Retinal pigment epithelial cell (primary cell): ENCODE data around the gene FAAP20.

Source experiments
- DNase-seq: peaks from one replicate; pipeline ENCODE4 v3.0.0-alpha.2; 2010; ENCODE audit warnings: low read depth
- H3K4me3 ChIP-seq: 2 replicates; pipeline ENCODE4 v1.5.1; 2011; ENCODE audit warnings: mild to moderate bottlenecking, low read length, control low read depth, moderate library complexity
- TF ChIP-seq, protein P1 (sequence below): conservative IDR thresholded peaks from 2 replicates; pipeline ENCODE4 v1.5.1; 2011; ENCODE audit warnings: low read depth, low read length, control low read depth, inconsistent platforms

Gene FAAP20

GRCh38 chr1:2184934-2185333 lies 9.6 kb downstream of the FAAP20 start:
- no peak for DNase-seq
- TF ChIP-seq, protein P1, sequence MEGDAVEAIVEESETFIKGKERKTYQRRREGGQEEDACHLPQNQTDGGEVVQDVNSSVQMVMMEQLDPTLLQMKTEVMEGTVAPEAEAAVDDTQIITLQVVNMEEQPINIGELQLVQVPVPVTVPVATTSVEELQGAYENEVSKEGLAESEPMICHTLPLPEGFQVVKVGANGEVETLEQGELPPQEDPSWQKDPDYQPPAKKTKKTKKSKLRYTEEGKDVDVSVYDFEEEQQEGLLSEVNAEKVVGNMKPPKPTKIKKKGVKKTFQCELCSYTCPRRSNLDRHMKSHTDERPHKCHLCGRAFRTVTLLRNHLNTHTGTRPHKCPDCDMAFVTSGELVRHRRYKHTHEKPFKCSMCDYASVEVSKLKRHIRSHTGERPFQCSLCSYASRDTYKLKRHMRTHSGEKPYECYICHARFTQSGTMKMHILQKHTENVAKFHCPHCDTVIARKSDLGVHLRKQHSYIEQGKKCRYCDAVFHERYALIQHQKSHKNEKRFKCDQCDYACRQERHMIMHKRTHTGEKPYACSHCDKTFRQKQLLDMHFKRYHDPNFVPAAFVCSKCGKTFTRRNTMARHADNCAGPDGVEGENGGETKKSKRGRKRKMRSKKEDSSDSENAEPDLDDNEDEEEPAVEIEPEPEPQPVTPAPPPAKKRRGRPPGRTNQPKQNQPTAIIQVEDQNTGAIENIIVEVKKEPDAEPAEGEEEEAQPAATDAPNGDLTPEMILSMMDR = no peak

GRCh38 chr1:2184531-2184930 lies 10.0 kb downstream of the FAAP20 start:
- TF ChIP-seq, protein P1 = no peak
- no peak for DNase-seq
- H3K4me3 ChIP-seq = no peak overlapping the region

More at GRCh38 chr1:2184934-2185333, 9.6 kb downstream of the FAAP20 start:
- H3K4me3 ChIP-seq = no peak overlapping the region

DNA sequence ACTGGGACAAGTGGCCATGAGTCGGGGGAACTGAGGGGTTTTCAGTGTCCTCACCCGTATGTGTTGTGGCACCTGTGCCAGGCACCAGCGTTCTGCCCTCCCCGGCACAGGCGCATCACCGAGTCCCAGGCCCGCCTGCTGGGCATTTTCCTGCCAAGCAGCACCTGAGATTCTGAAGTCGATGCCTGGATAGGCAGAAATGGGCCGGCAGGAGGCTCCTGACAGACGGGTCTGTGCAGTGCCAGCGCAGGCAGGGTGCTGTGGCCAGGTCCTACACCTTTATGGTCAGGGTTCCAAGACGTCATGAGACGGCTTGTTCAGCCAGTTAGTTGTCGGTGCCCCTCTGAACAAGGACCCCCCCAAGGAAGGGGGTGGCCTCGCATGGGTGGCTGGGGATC lies 10.6 kb downstream of the FAAP20 start:
- no peak for DNase-seq
- H3K4me3 ChIP-seq = no peak overlapping the region
- TF ChIP-seq, protein P1 = no peak

- TF ChIP-seq, protein P1 = no peak
- no peak overlapping the region for H3K4me3 ChIP-seq
- DNase-seq = no peak
These were observed 12.2 kb downstream of the FAAP20 start for GRCh38 chr1:2182376-2182775.

DNA sequence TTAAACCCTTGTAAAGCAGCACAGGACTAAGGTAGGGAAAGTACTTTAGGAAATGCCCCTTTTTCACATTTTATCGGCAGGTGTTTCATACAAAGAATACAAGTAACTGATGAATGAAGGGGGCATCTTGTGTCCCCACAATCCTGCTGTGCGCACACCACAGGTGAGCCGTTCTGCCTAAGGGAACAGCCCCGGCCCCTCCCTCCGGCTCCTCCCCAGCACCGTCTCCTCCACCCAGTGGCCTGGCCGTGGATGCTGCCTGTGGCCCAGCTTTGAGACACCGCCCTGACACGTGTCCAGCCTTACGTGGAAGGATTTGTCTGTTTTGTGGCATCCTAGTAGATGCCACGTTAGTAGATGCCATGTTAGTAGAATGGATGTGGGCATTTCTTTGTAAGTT lies 12.8 kb downstream of the FAAP20 start:
- no peak overlapping the region for H3K4me3 ChIP-seq
- TF ChIP-seq, protein P1 = no peak
- DNase-seq = no peak

DNA sequence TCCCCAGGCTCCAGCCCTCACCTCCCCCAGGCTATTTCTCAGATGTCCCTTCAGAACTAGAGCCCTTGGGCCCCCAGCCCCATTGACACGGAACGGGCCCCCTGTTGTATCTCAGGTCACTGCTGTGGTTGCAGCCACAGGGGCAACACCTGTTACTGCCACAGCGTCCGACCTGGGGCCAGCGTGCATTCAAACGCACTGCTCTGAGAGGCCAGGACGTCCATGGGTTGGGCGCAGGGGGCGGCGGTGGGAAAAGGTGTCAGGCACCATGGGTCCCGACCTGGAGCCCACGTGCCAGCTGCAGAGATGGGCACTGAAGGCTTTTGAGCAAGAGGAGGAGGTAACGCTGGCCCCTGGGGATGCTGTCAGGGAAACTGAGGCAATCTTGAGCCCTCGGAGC lies 13.3 kb downstream of the FAAP20 start:
- DNase-seq = no peak
- TF ChIP-seq, protein P1 = no peak
- H3K4me3 ChIP-seq = no peak overlapping the region

GRCh38 chr1:2180297-2181245 lies 14.0 kb downstream of the FAAP20 start:
- no peak overlapping the region for H3K4me3 ChIP-seq
- no peak for DNase-seq
- TF ChIP-seq, protein P1 = no peak
